ENCODE results near the gene OR2B3.
"Not testable (repeated sequence)": the region's sequence is repeated elsewhere in the genome, so short reads cannot be mapped to it uniquely, and the experiment has no call there.

OR2B3 gene, protein sequence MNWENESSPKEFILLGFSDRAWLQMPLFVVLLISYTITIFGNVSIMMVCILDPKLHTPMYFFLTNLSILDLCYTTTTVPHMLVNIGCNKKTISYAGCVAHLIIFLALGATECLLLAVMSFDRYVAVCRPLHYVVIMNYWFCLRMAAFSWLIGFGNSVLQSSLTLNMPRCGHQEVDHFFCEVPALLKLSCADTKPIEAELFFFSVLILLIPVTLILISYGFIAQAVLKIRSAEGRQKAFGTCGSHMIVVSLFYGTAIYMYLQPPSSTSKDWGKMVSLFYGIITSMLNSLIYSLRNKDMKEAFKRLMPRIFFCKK

DNA sequence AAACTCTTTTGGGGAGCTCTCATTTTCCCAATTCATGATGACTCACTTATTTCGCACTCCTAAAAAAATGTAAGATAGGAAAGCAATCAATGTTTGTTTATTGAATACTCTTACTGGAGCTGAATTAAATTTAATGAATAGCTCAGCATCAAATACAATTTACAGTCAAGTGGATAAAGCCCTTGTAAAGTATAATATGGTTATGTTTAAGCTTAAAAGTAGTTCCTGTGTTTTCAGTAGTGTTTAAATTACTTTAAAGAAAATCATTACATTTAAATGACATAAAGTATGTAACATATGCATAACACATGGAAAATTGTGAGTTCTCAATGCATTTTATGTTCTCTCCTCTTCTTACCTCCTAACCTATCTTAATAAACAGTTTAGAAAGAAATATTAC lies at the start of gene OR2B3:
TSS of gene OR2B3 (minus strand) at position 101 of the 400 bp plus-strand sequence. CDS start at position 36, 65 bp downstream.
- H3K4me3 ChIP-seq (ENCODE audit: low read length): no peak within 1 kb of the TSS
- no peaks in the 10 kb centered on the region for H3K4me1 ChIP-seq (ENCODE audit: insufficient read depth, low read length)
- no peak within 1 kb of the TSS for H2AFZ ChIP-seq (ENCODE audit: low read depth, low read length)
- H3K36me3 ChIP-seq (ENCODE audit: insufficient read depth, low read length): no peaks in the 10 kb centered on the region
- no peaks in the 10 kb centered on the region for H3K9me3 ChIP-seq (ENCODE audit: low read length)
- no peaks in the 10 kb centered on the region for H3K27me3 ChIP-seq (ENCODE audit: insufficient read depth, low read length)

DNA sequence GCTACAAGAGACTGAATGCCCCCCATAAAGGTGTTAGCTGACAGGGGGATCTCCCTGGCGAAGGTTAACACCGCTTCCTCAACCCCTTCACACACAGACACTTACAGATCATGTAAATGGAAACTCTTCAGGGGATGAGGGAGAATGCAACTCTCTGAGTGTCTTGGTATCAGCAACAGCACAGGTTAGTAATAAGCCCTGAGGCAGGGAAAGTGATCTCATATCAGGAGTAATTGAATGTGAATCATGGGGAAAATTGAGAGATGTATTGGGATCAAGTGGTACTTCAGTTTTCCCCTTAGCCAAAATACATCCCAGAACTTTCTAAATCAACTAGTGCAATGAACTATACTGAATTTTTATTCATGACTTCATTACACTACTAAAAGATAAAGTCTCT lies 44.6 kb upstream of the OR2B3 start:
- peaks cover 8% of the 10 kb centered on the region for H3K27me3 ChIP-seq (ENCODE audit: insufficient read depth, low read length)
- H2AFZ ChIP-seq (ENCODE audit: low read depth, low read length): no peak overlapping the region
- no peaks in the 10 kb centered on the region for H3K9me3 ChIP-seq (ENCODE audit: low read length)
- H3K4me1 ChIP-seq (ENCODE audit: insufficient read depth, low read length): no peaks in the 10 kb centered on the region
- H3K4me3 ChIP-seq (ENCODE audit: low read length): no peak overlapping the region
- no peaks in the 10 kb centered on the region for H3K36me3 ChIP-seq (ENCODE audit: insufficient read depth, low read length)

DNA sequence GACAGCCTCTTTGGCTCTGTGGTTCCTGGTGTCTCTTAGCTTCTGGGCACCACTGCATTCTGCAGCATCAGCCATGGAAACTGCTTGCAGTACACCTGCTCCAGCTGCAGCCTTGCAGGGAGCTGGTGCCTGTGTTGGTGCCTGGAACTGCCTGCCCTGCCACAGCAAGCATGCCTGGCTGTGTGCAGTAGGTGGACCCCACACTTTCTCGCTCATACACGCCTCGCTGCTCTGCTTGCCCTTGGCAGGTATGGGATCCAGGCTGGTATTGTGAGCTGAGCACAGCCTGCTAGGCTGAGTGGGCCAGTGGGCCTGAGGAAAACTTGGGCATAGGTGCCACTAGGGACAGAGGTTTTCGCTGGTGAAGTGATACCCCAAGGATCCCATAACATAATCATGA lies 43.5 kb upstream of the OR2B3 start:
- H3K4me1 ChIP-seq (ENCODE audit: insufficient read depth, low read length): no peaks in the 10 kb centered on the region
- peaks cover 8% of the 10 kb centered on the region for H3K27me3 ChIP-seq (ENCODE audit: insufficient read depth, low read length)
- no peak overlapping the region for H3K4me3 ChIP-seq (ENCODE audit: low read length)
- H3K36me3 ChIP-seq (ENCODE audit: insufficient read depth, low read length): no peaks in the 10 kb centered on the region
- no peak overlapping the region for H2AFZ ChIP-seq (ENCODE audit: low read depth, low read length)
- H3K9me3 ChIP-seq (ENCODE audit: low read length): no peaks in the 10 kb centered on the region

DNA sequence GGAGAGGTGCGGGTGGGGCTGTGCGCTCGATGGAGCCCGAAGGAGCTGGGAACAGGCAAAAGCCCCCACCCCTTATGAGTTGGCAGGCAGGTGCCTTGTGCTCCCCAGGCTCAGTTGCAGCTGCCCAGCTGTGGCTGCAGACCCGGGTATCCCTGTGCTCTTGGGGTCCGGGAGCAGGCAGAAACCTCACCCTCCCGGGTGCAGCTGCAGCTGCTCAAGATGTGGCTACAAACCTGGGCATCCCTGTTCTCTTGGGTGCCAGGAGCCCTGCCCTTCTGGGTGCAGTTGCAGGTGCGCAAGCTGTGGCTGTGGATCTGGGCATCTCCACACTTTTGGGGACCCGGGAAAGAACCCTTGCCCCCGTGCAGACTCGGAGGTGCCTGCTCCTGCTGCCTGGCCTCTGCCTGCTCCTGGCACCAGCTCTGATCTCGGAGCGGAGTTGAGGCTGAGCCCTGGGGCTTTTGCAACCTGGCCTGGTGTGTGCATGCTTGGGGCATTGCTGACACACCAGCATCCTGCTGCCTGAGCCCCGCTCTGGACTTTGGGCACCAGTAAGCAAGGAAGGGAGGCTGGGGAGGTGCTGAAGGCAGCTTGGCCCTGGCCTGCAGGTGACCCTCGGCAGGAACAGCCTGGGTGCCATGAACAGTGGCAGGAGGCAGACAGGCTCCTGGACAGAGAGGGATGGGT lies 42.4 kb upstream of the OR2B3 start:
- H3K4me3 ChIP-seq (ENCODE audit: low read length): no peak overlapping the region

DNA sequence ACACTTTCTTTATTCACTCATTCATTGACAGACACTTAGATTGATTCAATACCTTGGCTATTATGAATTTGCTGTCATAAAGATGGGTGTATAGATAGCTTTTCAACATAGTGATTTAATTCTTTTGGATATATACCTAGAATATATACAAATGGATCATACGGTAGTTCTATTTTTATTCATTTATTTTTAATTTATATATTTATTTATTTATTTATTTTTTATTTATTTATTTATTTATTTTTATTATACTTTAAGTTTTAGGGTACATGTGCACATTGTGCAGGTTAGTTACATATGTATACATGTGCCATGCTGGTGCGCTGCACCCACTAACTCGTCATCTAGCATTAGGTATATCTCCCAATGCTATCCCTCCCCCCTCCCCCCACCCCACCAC lies 27.9 kb upstream of the OR2B3 start:
- not testable (repeated sequence) for H3K27me3 ChIP-seq (ENCODE audit: insufficient read depth, low read length); H3K36me3 ChIP-seq (ENCODE audit: insufficient read depth, low read length); H3K9me3 ChIP-seq (ENCODE audit: low read length); H3K4me1 ChIP-seq (ENCODE audit: insufficient read depth, low read length); H2AFZ ChIP-seq (ENCODE audit: low read depth, low read length); H3K4me3 ChIP-seq (ENCODE audit: low read length)

More for the DNA sequence above, 42.4 kb upstream of the OR2B3 start:
- Histone ChIP-seq H3K9me3 (ENCODE audit: low read length) (no peaks in the 10 kb centered on the region), H2AFZ (ENCODE audit: low read depth, low read length) (no peak overlapping the region), H3K4me1 (ENCODE audit: insufficient read depth, low read length) (no peaks in the 10 kb centered on the region), H3K27me3 (ENCODE audit: insufficient read depth, low read length) (peaks cover 8% of the 10 kb centered on the region), H3K36me3 (ENCODE audit: insufficient read depth, low read length) (no peaks in the 10 kb centered on the region)

DNA sequence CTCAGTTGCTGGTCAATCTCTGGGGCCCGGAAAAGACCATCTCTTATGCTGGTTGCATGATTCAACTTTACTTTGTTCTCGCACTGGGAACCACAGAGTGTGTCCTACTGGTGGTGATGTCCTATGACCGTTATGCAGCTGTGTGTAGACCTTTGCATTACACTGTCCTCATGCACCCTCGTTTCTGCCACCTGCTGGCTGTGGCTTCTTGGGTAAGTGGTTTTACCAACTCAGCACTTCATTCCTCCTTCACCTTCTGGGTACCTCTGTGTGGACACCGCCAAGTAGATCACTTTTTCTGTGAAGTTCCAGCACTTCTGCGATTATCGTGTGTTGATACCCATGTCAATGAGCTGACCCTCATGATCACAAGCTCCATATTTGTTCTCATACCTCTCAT lies 25.0 kb upstream of the OR2B3 start:
- H2AFZ ChIP-seq (ENCODE audit: low read depth, low read length): no peak overlapping the region
- H3K9me3 ChIP-seq (ENCODE audit: low read length): no peaks in the 10 kb centered on the region
- no peak overlapping the region for H3K4me3 ChIP-seq (ENCODE audit: low read length)
- no peaks in the 10 kb centered on the region for H3K27me3 ChIP-seq (ENCODE audit: insufficient read depth, low read length)
- H3K36me3 ChIP-seq (ENCODE audit: insufficient read depth, low read length): no peaks in the 10 kb centered on the region
- H3K4me1 ChIP-seq (ENCODE audit: insufficient read depth, low read length): no peaks in the 10 kb centered on the region

DNA sequence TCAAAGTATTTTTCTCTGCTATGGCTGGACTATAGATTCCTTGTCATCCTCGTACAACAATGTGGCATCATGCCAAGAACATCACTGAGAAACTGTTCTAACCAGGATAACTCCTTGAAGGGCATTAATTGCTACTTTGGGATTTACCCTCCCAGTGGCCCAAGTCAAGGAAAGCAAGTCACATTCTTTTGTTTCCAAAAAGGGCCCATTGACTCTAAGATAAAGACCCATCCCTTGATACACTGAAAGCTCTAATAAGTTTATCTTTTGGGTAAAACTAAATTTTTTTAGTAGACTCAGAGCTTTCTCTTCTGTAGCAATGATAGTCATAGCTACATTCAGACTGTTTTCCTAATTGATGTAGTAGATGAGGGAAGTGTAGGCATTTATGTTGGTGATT lies 20.6 kb upstream of the OR2B3 start, which contains the start of gene OR2J3:
TSS of gene OR2J3 (plus strand) at position 301 of the 400 bp plus-strand sequence. CDS start 3,833 bp downstream, outside the sequence.
- Histone ChIP-seq H3K27me3 (ENCODE audit: insufficient read depth, low read length) (no peaks in the 10 kb centered on the region), H3K4me1 (ENCODE audit: insufficient read depth, low read length) (no peaks in the 10 kb centered on the region), H3K4me3 (ENCODE audit: low read length) (no peak within 1 kb of the TSS), H3K9me3 (ENCODE audit: low read length) (no peaks in the 10 kb centered on the region), H2AFZ (ENCODE audit: low read depth, low read length) (no peak within 1 kb of the TSS), H3K36me3 (ENCODE audit: insufficient read depth, low read length) (no peaks in the 10 kb centered on the region)

DNA sequence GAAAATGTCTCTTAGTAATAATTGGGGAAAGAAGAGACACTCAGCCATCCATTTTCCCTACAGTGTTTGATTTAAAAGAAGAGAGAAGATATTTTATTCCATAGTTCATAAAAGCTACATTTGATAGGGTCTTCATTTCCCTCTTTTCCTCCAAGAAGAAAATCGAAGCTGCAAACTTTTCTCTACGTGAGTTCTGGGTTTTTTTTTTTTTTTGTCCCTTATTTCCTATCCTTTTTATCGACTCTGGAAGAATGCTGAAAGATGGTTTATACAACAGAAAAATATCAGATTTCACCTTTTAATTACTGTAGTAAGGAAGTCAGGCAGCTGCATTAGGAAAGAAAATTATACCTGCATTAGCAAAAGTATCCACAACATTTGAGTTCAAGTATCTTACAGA lies 12.1 kb upstream of the OR2B3 start, which contains the start of gene OR2J1:
TSS of gene OR2J1 (plus strand) at position 301 of the 400 bp plus-strand sequence. CDS start 1,453 bp downstream, outside the sequence.
- H3K4me3 ChIP-seq (ENCODE audit: low read length): no peak within 1 kb of the TSS
- H3K9me3 ChIP-seq (ENCODE audit: low read length): no peaks in the 10 kb centered on the region
- H2AFZ ChIP-seq (ENCODE audit: low read depth, low read length): no peak within 1 kb of the TSS
- no peaks in the 10 kb centered on the region for H3K36me3 ChIP-seq (ENCODE audit: insufficient read depth, low read length)
- H3K27me3 ChIP-seq (ENCODE audit: insufficient read depth, low read length): no peaks in the 10 kb centered on the region
- no peaks in the 10 kb centered on the region for H3K4me1 ChIP-seq (ENCODE audit: insufficient read depth, low read length)

DNA sequence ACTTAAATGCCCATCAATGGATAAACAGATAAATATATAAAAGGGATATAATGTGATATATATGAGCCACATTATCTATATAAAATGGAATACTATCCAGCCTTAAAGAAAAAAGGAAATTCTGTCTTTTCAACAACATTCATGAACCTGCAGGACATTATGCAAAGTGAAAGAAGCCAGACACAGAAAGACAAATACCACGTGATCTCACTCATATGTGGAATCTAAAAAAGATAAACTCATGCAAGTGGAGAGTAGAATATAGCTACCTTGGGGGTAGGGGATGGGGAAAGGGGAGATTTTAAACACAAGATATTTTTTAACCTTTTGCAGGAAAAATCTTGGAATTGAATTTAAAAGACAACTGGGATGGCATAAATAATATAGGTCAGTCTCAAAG lies 10.7 kb upstream of the OR2B3 start:
- H3K36me3 ChIP-seq (ENCODE audit: insufficient read depth, low read length): no peaks in the 10 kb centered on the region
- H3K27me3 ChIP-seq (ENCODE audit: insufficient read depth, low read length): no peaks in the 10 kb centered on the region
- H3K4me3 ChIP-seq (ENCODE audit: low read length): no peak overlapping the region
- no peaks in the 10 kb centered on the region for H3K4me1 ChIP-seq (ENCODE audit: insufficient read depth, low read length)
- no peak overlapping the region for H2AFZ ChIP-seq (ENCODE audit: low read depth, low read length)
- H3K9me3 ChIP-seq (ENCODE audit: low read length): no peaks in the 10 kb centered on the region

DNA sequence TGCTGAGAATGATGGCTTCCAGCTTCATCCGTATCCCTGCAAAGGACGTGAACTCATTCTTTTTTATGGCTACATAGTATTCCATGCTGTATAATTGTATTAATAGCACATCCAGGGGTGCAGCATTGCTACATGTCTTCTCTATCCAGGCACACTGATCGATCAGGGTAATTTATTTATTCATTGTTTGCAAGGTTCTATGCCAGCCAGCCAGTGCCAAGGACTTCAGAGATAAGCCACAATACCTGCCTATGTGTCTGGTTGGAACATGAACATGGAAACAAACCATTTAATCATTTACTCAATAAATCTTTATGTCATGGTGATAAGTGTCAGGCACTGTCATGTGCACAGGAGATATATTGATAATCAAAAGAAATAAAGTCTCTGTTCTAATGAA lies 5.8 kb upstream of the OR2B3 start:
- H2AFZ ChIP-seq (ENCODE audit: low read depth, low read length): no peak overlapping the region
- H3K36me3 ChIP-seq (ENCODE audit: insufficient read depth, low read length): no peaks in the 10 kb centered on the region
- no peaks in the 10 kb centered on the region for H3K27me3 ChIP-seq (ENCODE audit: insufficient read depth, low read length)
- no peak overlapping the region for H3K4me3 ChIP-seq (ENCODE audit: low read length)
- no peaks in the 10 kb centered on the region for H3K9me3 ChIP-seq (ENCODE audit: low read length)
- no peaks in the 10 kb centered on the region for H3K4me1 ChIP-seq (ENCODE audit: insufficient read depth, low read length)

DNA sequence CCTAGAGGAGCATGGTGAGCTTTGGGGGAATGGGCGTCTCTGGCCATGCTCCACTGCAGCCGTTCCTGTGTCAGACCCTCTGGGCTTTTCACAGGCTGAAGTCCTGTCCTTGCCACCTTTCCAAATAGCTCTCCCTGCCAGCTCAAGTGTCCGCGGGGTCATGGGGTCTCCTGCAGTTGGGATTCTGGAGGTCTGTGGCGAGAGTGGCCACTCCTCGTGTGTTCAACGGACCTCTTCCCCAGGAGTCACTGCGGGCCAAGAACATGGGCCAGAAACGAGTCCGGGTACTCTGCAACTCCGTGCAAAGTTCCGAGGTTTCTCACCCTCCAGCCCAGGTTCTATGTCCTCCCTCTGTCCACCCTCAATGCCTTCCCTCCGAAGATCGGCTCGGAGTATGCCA lies 4.7 kb downstream of the OR2B3 start:
- H2AFZ ChIP-seq (ENCODE audit: low read depth, low read length): no peak overlapping the region

DNA sequence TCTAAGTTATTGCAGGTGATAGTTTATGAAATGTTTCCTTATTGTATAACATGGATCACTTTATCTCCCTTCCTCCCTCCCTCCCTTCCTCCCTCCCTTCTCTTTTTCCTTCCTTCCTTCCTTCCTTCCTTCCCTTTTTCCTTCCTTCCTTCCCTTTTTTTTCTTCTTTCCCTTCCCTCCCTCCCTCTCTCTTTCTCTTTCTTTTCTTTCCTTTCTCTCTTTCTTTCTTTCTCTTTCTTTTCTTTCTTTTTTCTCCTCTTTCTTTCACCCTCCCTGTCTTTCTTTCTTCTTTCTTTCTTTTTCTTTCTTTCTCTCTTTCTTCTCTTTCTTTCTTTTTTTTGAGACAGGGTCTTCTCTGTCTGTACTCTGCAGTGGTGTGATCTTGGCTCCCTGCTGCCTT lies 5.8 kb downstream of the OR2B3 start:
- Histone ChIP-seq H3K9me3 (ENCODE audit: low read length) (no peaks in the 10 kb centered on the region), H3K27me3 (ENCODE audit: insufficient read depth, low read length) (no peaks in the 10 kb centered on the region), H3K36me3 (ENCODE audit: insufficient read depth, low read length) (no peaks in the 10 kb centered on the region), H3K4me3 (ENCODE audit: low read length) (no peak overlapping the region), H2AFZ (ENCODE audit: low read depth, low read length) (no peak overlapping the region), H3K4me1 (ENCODE audit: insufficient read depth, low read length) (no peaks in the 10 kb centered on the region)

More for the DNA sequence above, 4.7 kb downstream of the OR2B3 start:
- Histone ChIP-seq H3K4me1 (ENCODE audit: insufficient read depth, low read length) (no peaks in the 10 kb centered on the region), H3K4me3 (ENCODE audit: low read length) (no peak overlapping the region), H3K27me3 (ENCODE audit: insufficient read depth, low read length) (no peaks in the 10 kb centered on the region), H3K9me3 (ENCODE audit: low read length) (no peaks in the 10 kb centered on the region), H3K36me3 (ENCODE audit: insufficient read depth, low read length) (no peaks in the 10 kb centered on the region)

DNA sequence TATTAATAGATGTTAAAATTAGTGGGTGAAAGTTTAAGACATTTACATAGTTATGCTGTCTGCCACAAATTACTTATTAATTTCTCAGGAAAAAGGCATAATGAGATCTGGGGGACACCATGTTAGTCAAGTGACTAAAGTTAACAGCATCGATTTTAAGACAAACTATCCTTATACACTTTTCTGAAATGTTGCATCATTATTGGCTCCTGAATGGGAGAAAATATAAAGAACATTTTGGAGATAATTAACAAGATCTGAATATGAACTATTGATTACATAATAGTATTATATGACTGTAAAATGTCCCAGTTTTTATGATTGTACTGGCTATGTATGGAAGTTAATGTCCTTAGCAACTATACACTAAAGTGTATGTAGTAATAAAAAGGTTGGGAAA lies 7.9 kb downstream of the OR2B3 start:
- Histone ChIP-seq H3K4me3 (ENCODE audit: low read length) (no peak overlapping the region), H3K36me3 (ENCODE audit: insufficient read depth, low read length) (no peaks in the 10 kb centered on the region), H3K27me3 (ENCODE audit: insufficient read depth, low read length) (no peaks in the 10 kb centered on the region), H3K9me3 (ENCODE audit: low read length) (no peaks in the 10 kb centered on the region), H3K4me1 (ENCODE audit: insufficient read depth, low read length) (no peaks in the 10 kb centered on the region), H2AFZ (ENCODE audit: low read depth, low read length) (no peak overlapping the region)
